HepG2 (cell line): Measurements from ENCODE around the gene ZNF860.

Source experiments
- ATF5 ChIP-seq: sonication (generic); formaldehyde crosslinking; IDR thresholded peaks from 2 replicates; pipeline ENCODE4 v1.4.0; 2020; ENCODE audit warnings: mild to moderate bottlenecking, low read depth, missing genetic modification reagents
- GATAD2A ChIP-seq: IDR thresholded peaks from 2 replicates; pipeline ENCODE4 v1.6.1; 2016
- MAFK ChIP-seq, 2 experiments: IDR thresholded peaks in 1 of 2; conservative IDR thresholded peaks in 1 of 2; 2 replicates each; pipeline ENCODE4 v1.6.1; 2011; ENCODE audit warnings: improper control_type of control experiment in 2 of 2, low read length in 2 of 2
- SMC3 ChIP-seq: IDR thresholded peaks from 2 replicates; pipeline ENCODE4 v1.6.1; 2011; ENCODE audit warnings: low read length, improper control_type of control experiment

GRCh38 chr3:31968927-31969418 lies 12.6 kb upstream of the ZNF860 start:
- no peak for TF ChIP-seq MAFK (conservative IDR thresholded peaks at IDR 0.05 in 1 of 2, IDR thresholded peaks at IDR 0.05 in 1 of 2; ENCODE audit: low read length in 2 of 2)
- no peak for TF ChIP-seq SMC3
- peak; percentile 81 for TF ChIP-seq GATAD2A (CRISPR knock-in tag)
- TF ChIP-seq ATF5 (CRISPR knock-in tag): no peak
